Measurements from ENCODE around the gene SDF2.

- TF ChIP-seq CTCF (conservative IDR thresholded peaks at IDR 0.05; ENCODE audit: low read length) (no peak), EZH2phosphoT487 (IDR thresholded peaks at IDR 0.05; ENCODE audit: borderline replicate concordance) (no peak)
These were observed 45.6 kb upstream of the SDF2 start for GRCh38 chr17:28707339-28707720.

Measured in Loucy (cell line).